Measurements from ENCODE around the gene HMCN1. TPM values are rescaled to one million over a fixed set of nuclear protein-coding genes. Genes with fewer than 3 reads are reported as not detected.

The HMCN1 gene
- total RNA-seq, 2 donors from 2014 or later, result 10.4 to 22.3 TPM

GRCh38 chr1:185929776-185930175 is 195.6 kb downstream of the HMCN1 start:
- intact Hi-C loops (cut with DNase I), result no loop called here
- ATAC-seq (no peak), DNase-seq (no peak)

DNA sequence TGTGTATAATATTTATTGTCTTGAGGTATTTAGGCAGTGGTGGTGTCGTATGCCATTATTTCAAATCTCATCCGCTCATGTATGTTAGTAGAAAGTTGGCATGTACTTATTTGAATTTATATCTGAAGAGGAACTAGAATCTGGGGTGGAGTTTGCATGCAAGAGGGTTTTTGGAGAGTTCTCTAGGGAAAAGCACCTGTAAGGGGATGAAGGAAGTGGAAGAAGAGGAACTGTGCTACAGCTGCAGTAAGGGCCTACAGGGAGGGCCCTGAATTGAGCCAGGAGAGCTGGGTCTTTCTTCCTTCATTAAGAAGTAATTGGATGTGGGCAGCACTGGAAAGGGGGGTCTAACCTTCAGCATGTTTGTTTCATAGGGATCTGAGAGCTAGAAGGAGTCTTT is 197.2 kb downstream of the HMCN1 start:
- no peak for DNase-seq
- intact Hi-C loops (cut with DNase I), result no loop called here
- no peak for ATAC-seq

GRCh38 chr1:185933580-185933979 is 199.4 kb downstream of the HMCN1 start:
- DNase-seq (no peak), ATAC-seq (no peak)
- intact Hi-C loops (cut with DNase I), result no loop called here

GRCh38 chr1:185934476-185935189 is 200.4 kb downstream of the HMCN1 start:
- intact Hi-C loops (cut with DNase I), result no loop called here
- DNase-seq, result no peak
- ATAC-seq, result no peak

DNA sequence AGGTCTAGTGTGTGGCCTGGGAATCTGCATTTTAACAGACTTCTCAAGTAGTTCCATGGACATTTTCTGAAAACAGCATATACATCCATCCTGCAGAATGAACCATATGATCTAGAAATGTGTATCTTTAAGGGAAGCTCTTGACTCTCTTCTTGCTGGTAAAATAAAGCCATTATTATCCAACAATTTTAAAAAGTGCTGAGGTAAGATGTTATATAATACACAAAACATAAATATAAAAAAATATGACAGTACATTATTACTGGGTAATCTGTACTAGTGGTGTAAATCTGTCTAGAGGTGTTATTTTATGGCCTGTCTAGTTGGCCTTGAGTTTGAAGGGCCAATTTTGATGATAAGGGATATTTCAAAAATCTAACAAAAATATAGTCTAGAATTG is 201.2 kb downstream of the HMCN1 start:
- DNase-seq, result no peak
- intact Hi-C loops (cut with DNase I), result no loop called here
- ATAC-seq, result no peak

DNA sequence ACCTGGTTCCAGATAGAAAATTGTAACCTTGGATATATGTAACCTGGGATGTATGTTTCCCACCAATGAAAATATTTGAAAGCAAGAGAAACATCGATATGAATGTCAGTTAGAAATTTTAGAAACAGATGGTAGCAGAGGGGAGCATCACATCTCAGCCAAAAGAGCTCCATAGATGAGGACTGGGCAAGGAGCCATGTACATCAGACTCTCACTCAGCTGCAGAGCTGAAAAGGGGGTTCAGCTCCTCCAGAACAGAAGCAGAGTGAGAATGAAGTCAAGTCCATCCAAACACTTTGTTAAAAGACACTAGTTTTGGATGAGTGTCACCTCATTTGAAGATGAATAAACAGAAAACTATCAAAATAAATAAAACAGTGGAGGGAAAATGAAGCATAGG is 202.4 kb downstream of the HMCN1 start:
- intact Hi-C loops (cut with DNase I), result no loop called here
- ATAC-seq (no peak), DNase-seq (no peak)

GRCh38 chr1:185938396-185938795 is 204.2 kb downstream of the HMCN1 start:
- ATAC-seq (no peak), DNase-seq (no peak)
- intact Hi-C loops (cut with DNase I), result no loop called here

GRCh38 chr1:185939142-185939541 is 205.0 kb downstream of the HMCN1 start:
- intact Hi-C loops (cut with DNase I), result no loop called here
- ATAC-seq (no peak), DNase-seq (no peak)

DNA sequence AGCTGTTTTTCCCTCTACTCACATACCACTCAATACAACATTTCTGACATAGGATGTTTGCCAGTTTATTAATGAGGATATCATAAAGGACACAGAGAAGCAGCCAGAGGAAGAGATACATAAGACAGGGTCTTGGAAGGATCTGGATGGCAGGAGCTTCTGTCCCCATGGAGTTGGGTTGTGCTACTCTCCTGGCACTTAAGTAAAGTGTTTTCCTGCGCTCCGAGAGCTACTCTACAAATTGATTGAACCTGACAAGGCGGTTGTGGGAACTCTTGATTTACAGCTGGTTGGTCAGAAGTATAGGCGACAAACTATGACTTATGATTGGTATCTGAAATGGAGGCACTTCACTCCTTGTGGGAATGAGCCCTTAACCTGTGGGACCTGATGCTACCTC is 208.8 kb downstream of the HMCN1 start:
- intact Hi-C loops (cut with DNase I), result no loop called here
- DNase-seq (no peak), ATAC-seq (no peak)

GRCh38 chr1:185956881-185957280 is 222.7 kb downstream of the HMCN1 start:
- no peak for ATAC-seq
- intact Hi-C loops (cut with DNase I), result no loop called here
- no peak for DNase-seq

GRCh38 chr1:185957441-185958363 is 223.5 kb downstream of the HMCN1 start:
- intact Hi-C loops (cut with DNase I), result no loop called here
- DNase-seq, result no peak
- ATAC-seq, result no peak

DNA sequence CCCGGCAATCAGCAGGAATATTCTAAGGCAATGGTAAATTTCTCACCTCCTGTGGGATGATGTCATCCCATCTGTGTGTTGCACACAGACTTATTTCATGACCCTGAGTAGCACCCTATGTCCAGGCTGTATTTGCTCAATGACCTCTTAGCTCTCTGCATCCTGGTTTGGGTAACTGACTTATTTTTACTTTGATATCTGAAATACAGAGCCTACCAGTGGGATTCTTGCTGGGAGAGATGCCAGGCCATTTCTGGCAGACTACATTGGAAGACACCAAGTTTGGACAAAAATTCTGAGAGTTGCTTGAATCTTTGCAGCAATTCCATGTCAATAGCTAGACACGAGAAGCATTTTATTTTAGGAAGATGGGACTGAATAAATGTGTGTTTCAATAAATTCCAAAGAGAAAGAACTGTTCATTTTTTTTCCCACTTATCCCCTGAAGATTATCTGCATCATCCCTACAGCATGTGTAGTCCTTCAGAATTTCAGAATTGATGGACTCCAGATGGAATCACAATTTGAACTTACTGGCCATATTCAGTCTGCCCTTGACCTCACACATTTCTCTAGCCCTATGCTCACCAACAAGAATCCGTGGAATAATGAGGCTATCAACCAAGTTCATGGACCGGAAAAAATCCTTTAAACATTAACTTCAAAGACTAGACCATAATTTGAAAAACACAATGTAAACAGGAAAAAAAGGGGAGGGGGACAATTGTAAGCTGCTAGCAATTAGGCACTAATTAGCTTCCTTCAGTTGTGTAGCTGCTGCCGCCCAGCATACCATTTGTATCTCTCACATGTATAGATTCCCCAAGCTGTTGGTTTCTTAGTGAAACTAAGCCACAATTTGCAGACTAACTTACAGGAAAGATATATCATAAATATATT is 226.5 kb downstream of the HMCN1 start:
- intact Hi-C loops (cut with DNase I), result no loop called here
- DNase-seq, result peak; percentile 76
- peak; percentile 86 to 91 for ATAC-seq

GRCh38 chr1:185961664-185962063 is 227.5 kb downstream of the HMCN1 start:
- ATAC-seq (peak in 1 of 2 donors; percentile 45), DNase-seq (no peak)
- intact Hi-C loops (cut with DNase I), result no loop called here

GRCh38 chr1:185964946-185965345 is 230.8 kb downstream of the HMCN1 start:
- intact Hi-C loops (cut with DNase I), result no loop called here
- DNase-seq (no peak), ATAC-seq (no peak)

GRCh38 chr1:185965870-185966269 is 231.7 kb downstream of the HMCN1 start:
- intact Hi-C loops (cut with DNase I), result no loop called here
- ATAC-seq, result peak in 1 of 2 donors; percentile 31

DNA sequence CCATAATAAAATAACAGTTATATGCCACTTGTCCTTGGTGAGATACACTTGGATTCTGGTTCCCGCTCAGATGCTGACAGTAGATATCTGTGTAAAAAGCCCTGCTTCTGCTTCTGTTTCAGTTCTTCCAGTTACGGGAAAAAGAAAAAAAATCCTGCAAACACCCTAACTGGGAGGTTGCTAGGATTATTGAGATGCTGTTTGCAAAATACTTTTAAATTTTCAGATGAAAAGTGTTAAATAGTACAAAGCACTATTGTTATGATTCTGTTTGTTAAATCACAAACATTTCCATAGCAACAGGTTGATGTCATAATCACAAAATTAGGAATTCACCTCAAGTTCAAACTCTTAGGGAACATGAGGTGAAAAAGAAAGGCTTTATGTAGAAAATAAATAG is 232.3 kb downstream of the HMCN1 start:
- peak in 1 of 2 donors; percentile 25 for ATAC-seq
- DNase-seq, result no peak
- intact Hi-C loops (cut with DNase I), result no loop called here

More at GRCh38 chr1:185965870-185966269, 231.7 kb downstream of the HMCN1 start:
- no peak for DNase-seq

GRCh38 chr1:185969028-185969427 is 234.8 kb downstream of the HMCN1 start:
- no peak for ATAC-seq
- no peak for DNase-seq
- intact Hi-C loops (cut with DNase I), result no loop called here

GRCh38 chr1:185969524-185969991 is 235.4 kb downstream of the HMCN1 start:
- intact Hi-C loops (cut with DNase I), result no loop called here
- ATAC-seq (no peak), DNase-seq (no peak)

GRCh38 chr1:185971688-185972087 is 237.5 kb downstream of the HMCN1 start:
- intact Hi-C loops (cut with DNase I), result no loop called here
- no peak for DNase-seq
- no peak for ATAC-seq
